Cardiac fibroblast (primary cell): ENCODE measurements around the gene MARVELD1.

Experiments
- DNase-seq, 2 donors: peaks; one replicate each; pipeline versions ENCODE4 v3.0.0 to v3.0.0-alpha.2; 2010; ENCODE audit warnings: low read depth in 2 of 2
- H3K4me3 ChIP-seq, 2 donors: replicated peaks in 1 of 2; 1 replicate in 1 of 2; 2 replicates in 1 of 2; pipeline ENCODE4 v1.5.1; 2011; ENCODE audit warnings: low read depth in 2 of 2, low read length in 2 of 2, mild to moderate bottlenecking in 2 of 2, moderate library complexity in 1 of 2
- TF ChIP-seq, protein P1 (sequence below): IDR thresholded peaks from one replicate; pipeline ENCODE4 v1.5.1; 2011; ENCODE audit warnings: low read depth, mild to moderate bottlenecking, low read length, inconsistent platforms

MARVELD1 gene

DNA sequence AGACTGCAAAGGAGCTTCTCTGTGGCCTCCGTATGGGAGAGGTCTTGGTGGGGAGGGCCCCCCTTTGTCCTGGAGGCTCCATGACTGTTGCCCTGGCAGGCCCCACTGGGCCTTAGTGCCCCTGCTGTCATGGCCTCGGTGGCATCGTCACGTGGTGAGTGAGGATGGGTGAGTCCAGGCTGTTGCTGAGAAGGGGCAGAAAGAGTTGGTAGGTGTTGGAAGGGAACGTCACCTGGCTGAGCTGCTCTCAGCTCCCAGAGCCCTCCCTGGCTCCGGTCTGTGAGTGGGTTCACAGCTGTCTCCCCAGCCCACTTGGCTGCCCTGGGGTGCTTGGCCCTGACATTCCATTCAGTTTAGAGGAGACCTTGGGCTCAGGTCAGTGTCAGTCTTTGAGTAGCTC, 42.2 kb downstream of the MARVELD1 start:
- DNase-seq: no peak

DNA sequence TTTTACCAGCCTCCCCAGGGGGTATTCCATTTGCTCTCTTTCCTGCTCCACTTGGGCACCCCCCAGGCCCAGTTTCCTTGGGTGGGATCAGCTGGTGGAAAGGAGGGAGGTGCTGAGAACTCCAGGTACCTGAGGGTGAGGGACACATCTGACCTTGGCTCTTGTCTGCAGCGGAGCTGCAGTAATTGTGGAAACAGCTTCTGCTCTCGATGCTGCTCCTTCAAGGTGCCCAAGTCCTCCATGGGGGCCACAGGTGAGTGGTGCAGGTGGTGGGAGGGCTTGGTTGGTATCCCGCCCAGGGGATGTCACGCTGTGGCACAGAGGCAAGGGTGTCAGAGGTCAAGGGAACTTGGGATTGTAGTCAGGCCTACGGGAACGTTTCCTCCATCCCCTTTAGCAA, 43.9 kb downstream of the MARVELD1 start:
- H3K4me3 ChIP-seq: no peak overlapping the region
- TF ChIP-seq, protein P1, sequence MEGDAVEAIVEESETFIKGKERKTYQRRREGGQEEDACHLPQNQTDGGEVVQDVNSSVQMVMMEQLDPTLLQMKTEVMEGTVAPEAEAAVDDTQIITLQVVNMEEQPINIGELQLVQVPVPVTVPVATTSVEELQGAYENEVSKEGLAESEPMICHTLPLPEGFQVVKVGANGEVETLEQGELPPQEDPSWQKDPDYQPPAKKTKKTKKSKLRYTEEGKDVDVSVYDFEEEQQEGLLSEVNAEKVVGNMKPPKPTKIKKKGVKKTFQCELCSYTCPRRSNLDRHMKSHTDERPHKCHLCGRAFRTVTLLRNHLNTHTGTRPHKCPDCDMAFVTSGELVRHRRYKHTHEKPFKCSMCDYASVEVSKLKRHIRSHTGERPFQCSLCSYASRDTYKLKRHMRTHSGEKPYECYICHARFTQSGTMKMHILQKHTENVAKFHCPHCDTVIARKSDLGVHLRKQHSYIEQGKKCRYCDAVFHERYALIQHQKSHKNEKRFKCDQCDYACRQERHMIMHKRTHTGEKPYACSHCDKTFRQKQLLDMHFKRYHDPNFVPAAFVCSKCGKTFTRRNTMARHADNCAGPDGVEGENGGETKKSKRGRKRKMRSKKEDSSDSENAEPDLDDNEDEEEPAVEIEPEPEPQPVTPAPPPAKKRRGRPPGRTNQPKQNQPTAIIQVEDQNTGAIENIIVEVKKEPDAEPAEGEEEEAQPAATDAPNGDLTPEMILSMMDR: no peak
- no peak for DNase-seq

More for the DNA sequence above, 42.2 kb downstream of the MARVELD1 start:
- TF ChIP-seq, protein P1: no peak
- no peak overlapping the region for H3K4me3 ChIP-seq

GRCh38 chr10:97759158-97759887, 45.8 kb downstream of the MARVELD1 start:
- TF ChIP-seq, protein P1: peak; percentile 98
- H3K4me3 ChIP-seq: no peak overlapping the region
- peak; percentile 62 to 80 for DNase-seq

GRCh38 chr10:97759946-97760345, 46.4 kb downstream of the MARVELD1 start:
- DNase-seq: no peak
- TF ChIP-seq, protein P1: no peak
- H3K4me3 ChIP-seq: no peak overlapping the region

- DNase-seq: no peak
- TF ChIP-seq, protein P1: no peak
- no peak overlapping the region for H3K4me3 ChIP-seq
Observed at GRCh38 chr10:97760461-97761257, 47.1 kb downstream of the MARVELD1 start.

GRCh38 chr10:97761331-97761865, 47.9 kb downstream of the MARVELD1 start:
- DNase-seq: no peak
- no peak overlapping the region for H3K4me3 ChIP-seq
- TF ChIP-seq, protein P1: no peak
